Sigmoid colon (tissue), 4 donors: ENCODE measurements around the gene SLC7A5.
"Not testable (repeated sequence)": the region's sequence is repeated elsewhere in the genome, so short reads cannot be mapped to it uniquely, and the experiment has no call there.

Source experiments
- CTCF ChIP-seq, 4 experiments: fragments of 450-650 bp in 3 of 4; fragments of 200-600 bp in 1 of 4; IDR thresholded peaks; one replicate each; pipeline ENCODE4 v1.5.1; 2016 to 2019; ENCODE audit warnings: antibody characterized with exemption in 4 of 4, mild to moderate bottlenecking in 3 of 4, moderate library complexity in 2 of 4
- POLR2A ChIP-seq, 2 donors: fragments of 450-650 bp; IDR thresholded peaks; one replicate each; pipeline ENCODE4 v1.6.1; 2016; ENCODE audit warnings: antibody characterized with exemption in 2 of 2, mild to moderate bottlenecking in 2 of 2, moderate library complexity in 2 of 2
- POLR2AphosphoS5 ChIP-seq, 4 donors: sonication (generic); formaldehyde crosslinking; IDR thresholded peaks; one replicate each; pipeline ENCODE4 v1.6.1; 2017; ENCODE audit warnings: antibody characterized with exemption in 4 of 4

- not testable (repeated sequence) for TF ChIP-seq CTCF, POLR2A, POLR2AphosphoS5 (IDR thresholded peaks at IDR 0.05)
Observed at GRCh38 chr16:87811454-87811853, 57.9 kb downstream of the SLC7A5 start.
